Measurements from ENCODE around the gene ZBTB8OS.
"Not testable (repeated sequence)": the region's sequence is repeated elsewhere in the genome, so short reads cannot be mapped to it uniquely, and the experiment has no call there.

ZBTB8OS gene

GRCh38 chr1:32650248-32650751 lies at the start of gene ZBTB8OS:
ZBTB8OS (minus strand) TSS chr1:32650550; CDS start chr1:32650529, 21 bp downstream.
- DNase-seq: peak; percentile 99

GRCh38 chr1:32696996-32697395 lies 46.6 kb upstream of the ZBTB8OS start:
- DNase-seq: not testable (repeated sequence)

GRCh38 chr1:32696041-32696440 lies 45.7 kb upstream of the ZBTB8OS start:
- DNase-seq: no peak

- no peak for DNase-seq
Measured at GRCh38 chr1:32695098-32695904, 45.0 kb upstream of the ZBTB8OS start.

- DNase-seq: no peak
Measured at GRCh38 chr1:32693455-32694174, 43.3 kb upstream of the ZBTB8OS start.

GRCh38 chr1:32686387-32686786 lies 36.0 kb upstream of the ZBTB8OS start:
- DNase-seq: no peak

- no peak for DNase-seq
Measured at GRCh38 chr1:32685498-32685897, 35.1 kb upstream of the ZBTB8OS start.

GRCh38 chr1:32684167-32684811 lies 33.9 kb upstream of the ZBTB8OS start:
- DNase-seq: no peak

- DNase-seq: no peak
Measured at GRCh38 chr1:32683397-32683796, 33.0 kb upstream of the ZBTB8OS start.

- DNase-seq: no peak
Measured at GRCh38 chr1:32681999-32682398, 31.6 kb upstream of the ZBTB8OS start.

GRCh38 chr1:32681509-32681908 lies 31.2 kb upstream of the ZBTB8OS start:
- no peak for DNase-seq

GRCh38 chr1:32680642-32681041 lies 30.3 kb upstream of the ZBTB8OS start:
- no peak for DNase-seq

GRCh38 chr1:32679993-32680392 lies 29.6 kb upstream of the ZBTB8OS start:
- not testable (repeated sequence) for DNase-seq

- no peak for DNase-seq
Measured at GRCh38 chr1:32676945-32677344, 26.6 kb upstream of the ZBTB8OS start.

GRCh38 chr1:32668716-32669115 lies 18.4 kb upstream of the ZBTB8OS start:
- DNase-seq: not testable (repeated sequence)

- no peak for DNase-seq
Measured at GRCh38 chr1:32666901-32667566, 16.7 kb upstream of the ZBTB8OS start.

GRCh38 chr1:32665915-32666314 lies 15.6 kb upstream of the ZBTB8OS start:
- DNase-seq: no peak

- DNase-seq: no peak
Measured at GRCh38 chr1:32659581-32659980, 9.2 kb upstream of the ZBTB8OS start.

GRCh38 chr1:32652244-32652962 lies 2.1 kb upstream of the ZBTB8OS start:
- DNase-seq: no peak

- DNase-seq: no peak
Measured at GRCh38 chr1:32651461-32652073, 1.2 kb upstream of the ZBTB8OS start.

- peak; percentile 99 for DNase-seq
Measured at GRCh38 chr1:32650752-32651460, 556 bp upstream of the ZBTB8OS start, which contains the start of gene RBBP4. RBBP4 (plus strand) TSS chr1:32651208; CDS start chr1:32651307, 99 bp downstream.
